ENCODE measurements around the gene MARCKSL1.

DNA sequence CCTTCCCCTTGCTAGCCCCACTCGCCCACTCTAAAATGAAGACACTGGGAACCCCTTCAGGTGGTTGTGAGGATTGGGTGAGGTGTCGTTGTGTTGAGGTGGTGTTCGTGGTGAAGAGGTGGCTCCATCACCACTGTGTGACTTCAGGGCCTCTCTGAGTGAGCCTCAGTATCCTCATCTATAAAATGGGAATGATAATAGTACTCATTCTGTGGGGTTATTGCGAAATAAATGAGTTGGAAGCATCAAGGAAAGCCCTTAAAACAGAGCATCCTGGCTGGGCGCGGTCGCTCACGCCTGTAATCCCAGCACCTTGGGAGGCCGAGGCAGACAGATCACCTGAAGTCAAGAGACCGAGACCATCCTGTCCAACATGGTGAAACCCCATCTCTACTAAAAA is 6.7 kb upstream of the MARCKSL1 start:
- TF ChIP-seq, protein P1, sequence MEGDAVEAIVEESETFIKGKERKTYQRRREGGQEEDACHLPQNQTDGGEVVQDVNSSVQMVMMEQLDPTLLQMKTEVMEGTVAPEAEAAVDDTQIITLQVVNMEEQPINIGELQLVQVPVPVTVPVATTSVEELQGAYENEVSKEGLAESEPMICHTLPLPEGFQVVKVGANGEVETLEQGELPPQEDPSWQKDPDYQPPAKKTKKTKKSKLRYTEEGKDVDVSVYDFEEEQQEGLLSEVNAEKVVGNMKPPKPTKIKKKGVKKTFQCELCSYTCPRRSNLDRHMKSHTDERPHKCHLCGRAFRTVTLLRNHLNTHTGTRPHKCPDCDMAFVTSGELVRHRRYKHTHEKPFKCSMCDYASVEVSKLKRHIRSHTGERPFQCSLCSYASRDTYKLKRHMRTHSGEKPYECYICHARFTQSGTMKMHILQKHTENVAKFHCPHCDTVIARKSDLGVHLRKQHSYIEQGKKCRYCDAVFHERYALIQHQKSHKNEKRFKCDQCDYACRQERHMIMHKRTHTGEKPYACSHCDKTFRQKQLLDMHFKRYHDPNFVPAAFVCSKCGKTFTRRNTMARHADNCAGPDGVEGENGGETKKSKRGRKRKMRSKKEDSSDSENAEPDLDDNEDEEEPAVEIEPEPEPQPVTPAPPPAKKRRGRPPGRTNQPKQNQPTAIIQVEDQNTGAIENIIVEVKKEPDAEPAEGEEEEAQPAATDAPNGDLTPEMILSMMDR (conservative IDR thresholded peaks at IDR 0.05; ENCODE audit: low read depth, low read length), result no peak
- no peak for TF ChIP-seq EZH2 (IDR thresholded peaks at IDR 0.05; ENCODE audit: borderline replicate concordance, low read depth, low read length, poor library complexity, severe bottlenecking)
